ENCODE results near the gene ARSG.
"Not testable (repeated sequence)": the region's sequence is repeated elsewhere in the genome, so short reads cannot be mapped to it uniquely, and the experiment has no call there.

ARSG gene

DNA sequence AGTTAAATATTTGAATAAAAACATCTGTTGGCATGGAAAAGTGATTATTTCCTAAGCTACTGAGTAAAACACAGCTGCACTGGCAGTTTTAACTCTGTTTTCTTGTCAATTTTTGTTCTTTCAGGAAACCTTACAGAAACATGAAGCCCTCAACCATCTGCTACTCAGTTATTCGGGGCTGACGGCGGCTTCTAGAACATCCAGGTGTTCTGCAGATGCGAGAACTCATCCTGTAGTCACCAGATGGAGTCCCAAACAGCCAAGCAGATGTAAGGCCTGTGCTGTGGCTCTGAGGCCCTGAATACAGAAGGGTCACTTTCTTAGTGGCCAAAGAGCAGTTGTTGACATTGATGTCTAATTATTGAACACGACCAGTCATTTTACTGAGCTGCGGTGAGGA lies 15.5 kb downstream of the ARSG start:
- DNase-seq (ENCODE audit: low read depth), result no peak

GRCh38 chr17:68307443-68307842 lies 16.1 kb downstream of the ARSG start:
- DNase-seq (ENCODE audit: low read depth), result no peak

DNA sequence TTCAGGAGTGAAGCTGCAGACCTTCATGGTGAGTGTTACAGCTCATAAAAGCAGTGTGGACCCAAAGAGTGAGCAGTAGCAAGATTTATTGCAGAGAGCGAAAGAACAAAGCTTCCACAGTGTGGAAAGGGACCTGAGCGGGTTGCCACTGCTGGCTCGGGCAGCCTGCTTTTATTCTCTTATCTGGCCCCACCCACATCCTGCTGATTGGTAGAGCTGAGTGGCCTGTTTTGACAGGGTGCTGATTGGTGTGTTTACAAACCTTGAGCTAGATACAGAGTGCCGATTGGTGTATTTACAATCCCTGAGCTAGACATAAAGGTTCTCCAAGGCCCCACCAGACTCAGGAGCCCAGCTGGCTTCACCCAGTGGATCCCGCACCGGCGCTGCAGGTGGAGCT lies 17.2 kb downstream of the ARSG start:
- DNase-seq (ENCODE audit: low read depth), result not testable (repeated sequence)

DNA sequence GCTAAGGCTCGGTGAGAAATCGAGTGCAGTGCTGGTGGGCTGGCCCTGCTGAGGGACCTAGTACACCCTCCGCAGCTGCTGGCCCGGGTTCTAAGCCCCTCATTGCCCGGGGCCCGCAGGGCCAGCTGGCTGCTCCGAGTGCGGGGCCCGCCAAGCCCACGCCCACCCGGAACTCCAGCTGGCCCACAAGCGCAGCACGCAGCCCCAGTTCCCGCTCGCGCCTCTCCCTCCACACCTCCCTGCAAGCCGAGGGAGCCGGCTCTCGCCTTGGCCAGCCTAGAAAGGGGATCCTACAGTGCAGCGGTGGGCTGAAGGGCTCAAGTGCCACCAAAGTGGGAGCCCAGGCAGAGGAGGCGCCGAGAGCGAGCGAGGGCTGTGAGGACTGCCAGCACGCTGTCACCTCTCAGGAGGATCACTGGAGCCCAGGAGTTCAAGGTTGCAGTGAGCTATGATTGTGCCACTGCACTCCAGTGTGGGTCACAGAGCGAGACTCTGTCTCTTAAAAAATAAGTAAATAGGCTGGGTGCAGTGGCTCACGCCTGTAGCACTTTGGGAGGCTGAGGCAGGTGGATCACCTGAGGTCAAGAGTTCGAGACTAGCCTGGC lies 17.9 kb downstream of the ARSG start:
- DNase-seq (ENCODE audit: low read depth), result not testable (repeated sequence)

DNA sequence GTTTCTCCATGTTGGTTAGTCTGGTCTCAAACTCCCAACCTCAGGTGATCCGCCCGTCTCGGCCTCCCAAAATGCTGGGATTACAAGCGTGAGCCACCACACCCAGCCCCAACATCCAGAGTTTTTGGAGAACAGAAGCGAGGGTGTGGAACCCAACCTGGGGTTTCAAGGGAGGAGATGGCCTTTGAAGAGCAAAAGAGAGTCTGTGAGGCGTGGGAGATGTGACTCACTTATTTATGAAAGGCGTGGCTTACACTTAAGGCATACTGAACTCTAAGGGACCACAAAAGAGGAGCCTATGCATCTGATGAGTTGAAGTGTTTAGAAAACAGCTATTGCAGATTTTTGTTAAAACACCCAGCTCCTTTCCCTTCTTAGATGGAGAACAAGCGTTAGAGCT lies 18.9 kb downstream of the ARSG start:
- DNase-seq (ENCODE audit: low read depth), result no peak

DNA sequence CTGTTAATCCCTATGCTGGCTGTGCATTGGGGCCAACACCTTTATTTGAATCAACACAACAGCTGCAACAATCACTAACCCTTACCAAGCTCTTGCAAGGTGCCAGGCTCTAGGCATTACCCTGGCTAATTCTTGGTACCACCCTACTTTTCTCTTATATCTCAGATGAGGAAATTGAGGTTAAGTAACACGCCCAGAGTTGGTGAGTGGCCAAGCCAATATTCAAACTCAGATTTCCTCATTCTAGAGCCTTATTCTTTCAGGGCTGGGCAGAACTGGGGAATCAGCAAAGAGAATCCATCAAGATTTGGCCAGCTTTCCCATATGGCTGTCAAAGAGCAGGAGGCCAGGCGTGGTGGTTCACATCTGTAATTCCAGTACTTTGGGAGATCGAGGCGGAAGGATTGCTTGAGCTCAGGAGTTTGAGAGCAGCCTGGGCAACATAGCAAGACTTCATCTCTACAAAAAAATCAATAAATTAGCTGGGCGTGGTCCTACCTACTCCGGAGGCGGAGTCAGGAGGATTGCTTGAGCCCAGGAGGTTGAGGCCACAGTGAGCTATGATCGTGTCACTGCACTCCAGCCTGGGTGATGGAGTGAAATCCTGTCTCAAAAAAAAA lies 23.7 kb downstream of the ARSG start:
- no peak for DNase-seq (ENCODE audit: low read depth)

GRCh38 chr17:68315930-68316329 lies 24.6 kb downstream of the ARSG start:
- DNase-seq (ENCODE audit: low read depth), result no peak

GRCh38 chr17:68317458-68317857 lies 26.2 kb downstream of the ARSG start:
- DNase-seq (ENCODE audit: low read depth), result no peak

GRCh38 chr17:68318103-68318991 lies 27.1 kb downstream of the ARSG start:
- DNase-seq (ENCODE audit: low read depth), result no peak

DNA sequence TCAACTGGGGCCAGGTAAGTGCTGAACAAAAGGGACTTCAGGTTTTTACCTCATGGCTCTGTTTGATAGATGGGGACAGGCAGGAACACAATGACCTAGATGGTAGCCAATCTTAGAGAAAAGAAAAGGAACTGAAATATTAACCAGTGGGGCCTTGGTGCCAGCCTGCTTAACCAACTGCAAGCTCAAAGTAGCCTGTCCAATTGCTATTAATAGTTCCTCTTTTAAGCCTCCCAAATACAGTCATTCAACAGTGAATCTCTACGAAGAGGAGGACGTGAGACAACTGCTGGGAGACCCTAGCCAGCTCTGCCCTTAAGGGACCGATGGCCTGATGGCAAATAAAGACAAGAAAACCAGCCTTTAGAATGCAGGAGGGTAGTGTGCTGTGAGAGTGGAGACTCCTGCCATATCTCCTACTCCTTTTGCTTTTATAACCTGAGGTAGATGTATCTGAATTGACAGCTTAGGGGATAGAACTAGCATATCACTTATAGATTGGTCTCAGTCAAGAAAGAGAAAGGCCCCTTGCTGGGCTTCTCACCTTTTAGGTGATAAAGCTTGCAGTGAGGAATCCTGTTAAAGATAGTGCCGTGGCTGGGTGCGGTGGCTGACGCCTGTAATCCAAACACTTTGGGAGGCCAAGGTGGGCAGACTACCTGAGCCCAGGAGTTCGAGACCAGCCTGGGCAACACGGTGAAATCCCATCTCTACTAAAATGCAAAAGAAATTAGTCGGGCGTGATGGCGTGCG lies 28.3 kb downstream of the ARSG start:
- DNase-seq (ENCODE audit: low read depth), result no peak

DNA sequence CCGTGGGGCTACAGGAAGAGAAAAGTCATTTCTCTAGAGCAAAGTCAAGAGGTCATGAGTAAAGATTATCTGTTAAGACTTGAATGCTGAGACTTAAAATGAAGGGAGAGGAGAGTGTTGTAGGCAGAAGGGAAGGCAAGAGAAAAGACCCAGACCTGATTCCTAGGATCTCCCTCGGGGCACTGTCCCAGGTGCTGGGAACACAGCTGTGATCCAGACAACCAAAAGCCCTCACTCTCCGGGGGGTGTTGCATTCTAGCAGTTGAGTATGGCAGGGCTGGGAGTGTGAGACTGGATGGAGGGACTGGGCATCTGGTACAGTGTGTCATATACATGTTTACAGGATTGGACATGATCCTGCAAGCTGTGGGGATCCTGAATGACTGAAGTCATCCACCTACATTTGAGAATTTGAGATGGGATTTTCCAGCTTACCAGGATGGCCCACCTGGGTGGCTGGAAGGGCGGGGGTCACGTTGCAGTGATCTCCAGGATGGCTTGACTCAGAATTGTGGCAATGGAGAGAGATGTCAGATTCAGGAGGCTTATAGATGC lies 29.1 kb downstream of the ARSG start:
- DNase-seq (ENCODE audit: low read depth), result no peak

- no peak for DNase-seq (ENCODE audit: low read depth)
Measured at GRCh38 chr17:68320943-68321555, 29.8 kb downstream of the ARSG start.

DNA sequence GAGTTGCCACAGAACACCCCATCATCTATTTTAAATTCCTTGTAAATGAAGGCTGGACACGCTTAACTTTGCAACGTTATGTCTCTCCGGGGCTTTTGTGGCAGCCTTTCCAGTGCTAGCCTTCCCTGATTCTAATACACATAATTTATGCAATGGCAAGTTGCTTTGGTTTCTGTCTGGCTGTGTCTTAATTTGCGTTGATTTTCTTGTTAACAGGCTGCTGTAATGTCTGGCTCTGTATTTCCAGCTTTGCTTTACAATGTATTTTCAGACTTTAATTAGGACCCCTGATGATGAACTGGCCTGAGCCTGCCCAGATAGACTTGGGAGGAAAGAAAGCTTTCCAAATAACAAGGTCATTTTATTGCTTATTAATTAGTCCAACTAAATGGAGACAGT lies 30.3 kb downstream of the ARSG start:
- no peak for DNase-seq (ENCODE audit: low read depth)

DNA sequence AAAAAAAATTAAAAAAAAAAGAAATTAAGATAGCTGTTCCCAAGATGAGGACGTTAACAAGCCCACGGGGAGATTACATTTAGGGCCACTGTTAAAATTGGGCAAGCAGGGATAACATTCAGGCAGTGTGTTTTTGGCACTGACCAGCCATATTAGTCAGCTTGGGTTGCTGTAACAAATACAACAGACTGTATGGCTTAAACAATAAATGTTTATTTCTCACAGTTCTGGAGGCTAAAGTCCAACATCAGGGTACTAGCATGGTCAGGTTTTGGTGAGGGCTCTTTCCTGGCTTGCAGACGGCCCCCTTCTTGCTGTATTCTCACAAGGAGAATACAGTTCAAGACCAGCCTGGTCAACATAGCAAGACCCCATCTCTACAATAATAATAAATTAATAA lies 31.3 kb downstream of the ARSG start:
- DNase-seq (ENCODE audit: low read depth), result no peak

DNA sequence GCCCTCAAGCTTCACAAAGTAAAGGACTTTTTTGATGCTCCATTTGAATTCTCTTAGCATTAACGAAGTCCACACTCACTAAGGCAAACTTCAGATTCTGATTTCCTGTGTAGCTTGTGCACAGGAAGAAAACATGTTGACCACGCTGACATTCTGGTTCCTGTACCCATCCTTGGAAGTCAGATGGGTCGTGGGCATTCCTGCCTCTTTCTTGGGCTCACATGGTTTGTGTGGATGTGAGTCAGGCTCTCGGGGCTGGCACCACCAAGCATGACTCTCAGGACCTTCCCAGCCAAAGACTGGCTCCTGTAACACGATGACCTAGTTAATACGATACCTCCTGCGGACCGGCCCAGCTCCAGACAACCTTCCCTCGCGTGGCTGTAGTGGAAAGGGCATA lies 32.8 kb downstream of the ARSG start:
- no peak for DNase-seq (ENCODE audit: low read depth)

GRCh38 chr17:68324654-68325336 lies 33.5 kb downstream of the ARSG start:
- DNase-seq (ENCODE audit: low read depth), result no peak

DNA sequence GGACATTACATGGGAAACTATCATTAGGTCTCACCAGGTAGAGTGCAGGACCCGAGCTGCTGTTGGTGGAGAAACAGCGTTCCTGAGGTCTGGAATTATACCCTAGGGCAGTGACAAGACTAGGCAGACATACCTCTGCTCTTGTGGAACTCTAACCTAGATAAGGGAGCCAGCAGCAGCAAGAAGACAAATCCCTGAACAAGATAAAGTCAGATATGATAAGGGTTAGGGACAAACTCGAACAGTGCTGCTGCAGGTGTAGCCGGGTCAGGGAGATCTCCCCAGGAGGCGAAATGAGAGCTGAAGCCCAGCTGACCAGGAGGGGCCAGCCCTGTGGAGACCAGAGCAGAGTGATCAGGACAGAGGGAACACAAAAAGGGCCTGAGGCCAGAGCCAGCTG lies 34.7 kb downstream of the ARSG start:
- DNase-seq (ENCODE audit: low read depth), result no peak

- DNase-seq (ENCODE audit: low read depth), result no peak
Measured at GRCh38 chr17:68326681-68327080, 35.4 kb downstream of the ARSG start.

GRCh38 chr17:68327823-68328557 lies 36.7 kb downstream of the ARSG start:
- DNase-seq (ENCODE audit: low read depth), result no peak

GRCh38 chr17:68328676-68329075 lies 37.4 kb downstream of the ARSG start:
- DNase-seq (ENCODE audit: low read depth), result no peak
